K562 (cell line): ENCODE results near the gene MFAP3L.

Source experiments
- ADNP ChIP-seq: fragments of 200-800 bp; sonication (Bioruptor generic); IDR thresholded peaks from 2 replicates; pipeline ENCODE4 v1.6.1; 2016; ENCODE audit warnings: missing genetic modification characterization, missing compliant biosample characterization
- EP300 ChIP-seq: IDR thresholded peaks from 2 replicates; pipeline ENCODE4 v1.6.1; 2012; ENCODE audit warnings: low read length, improper control_type of control experiment
- FOXK1 ChIP-seq: sonication (generic); formaldehyde crosslinking; IDR thresholded peaks from 2 replicates; pipeline ENCODE4 v1.8.0; 2022; ENCODE audit warnings: missing genetic modification reagents, mild to moderate bottlenecking, borderline replicate concordance
- PATZ1 ChIP-seq: fragments of 250-450 bp; sonication (Bioruptor Pico); IDR thresholded peaks from 2 replicates; pipeline ENCODE4 v1.5.0; 2020; ENCODE audit warnings: mild to moderate bottlenecking, borderline replicate concordance
- YY1 ChIP-seq, 3 experiments: IDR thresholded peaks; 2 replicates each; pipeline ENCODE4 v1.6.1; 2011; ENCODE audit warnings: low read length in 2 of 3, mild to moderate bottlenecking in 2 of 3, moderate library complexity in 2 of 3, borderline replicate concordance in 1 of 3, control low read depth in 1 of 3, low read depth in 1 of 3; ENCODE audit not compliant: insufficient read depth in 3 of 3, insufficient replicate concordance in 2 of 3, control insufficient read depth in 1 of 3, insufficient read length in 1 of 3; ENCODE audit errors: extremely low read depth in 1 of 3
- ZBTB7A ChIP-seq: IDR thresholded peaks from 2 replicates; pipeline ENCODE4 v1.6.1; 2011; ENCODE audit warnings: low read depth, mild to moderate bottlenecking, low read length, moderate library complexity, borderline replicate concordance; ENCODE audit not compliant: control insufficient read depth

- TF ChIP-seq PATZ1 (no peak), ADNP (tag) (no peak), EP300 (no peak), YY1 (IDR thresholded peaks at IDR 0.05; ENCODE audit: borderline replicate concordance in 1 of 3, control insufficient read depth in 1 of 3, extremely low read depth in 1 of 3, insufficient read depth in 3 of 3, insufficient read length in 1 of 3, insufficient replicate concordance in 2 of 3, low read depth in 1 of 3, low read length in 2 of 3) (no peak), FOXK1 (CRISPR knock-in tag) (no peak), ZBTB7A (no peak)
These were observed 24.4 kb downstream of the MFAP3L start for GRCh38 chr4:170001745-170002267.
